HG02870 (cell line): Measurements from ENCODE around the gene PRKCE.

ENCODE experiments used
- ATAC-seq: cut with Tn5 transposase; IDR thresholded peaks from one replicate; pipeline ENCODE4 v1.9.1; 2021; ENCODE audit warnings: mild to moderate bottlenecking, moderate library complexity; ENCODE audit not compliant: unreplicated experiment

PRKCE gene

GRCh38 chr2:46058140-46058539, 406.7 kb downstream of the PRKCE start:
- ATAC-seq: no peak

DNA sequence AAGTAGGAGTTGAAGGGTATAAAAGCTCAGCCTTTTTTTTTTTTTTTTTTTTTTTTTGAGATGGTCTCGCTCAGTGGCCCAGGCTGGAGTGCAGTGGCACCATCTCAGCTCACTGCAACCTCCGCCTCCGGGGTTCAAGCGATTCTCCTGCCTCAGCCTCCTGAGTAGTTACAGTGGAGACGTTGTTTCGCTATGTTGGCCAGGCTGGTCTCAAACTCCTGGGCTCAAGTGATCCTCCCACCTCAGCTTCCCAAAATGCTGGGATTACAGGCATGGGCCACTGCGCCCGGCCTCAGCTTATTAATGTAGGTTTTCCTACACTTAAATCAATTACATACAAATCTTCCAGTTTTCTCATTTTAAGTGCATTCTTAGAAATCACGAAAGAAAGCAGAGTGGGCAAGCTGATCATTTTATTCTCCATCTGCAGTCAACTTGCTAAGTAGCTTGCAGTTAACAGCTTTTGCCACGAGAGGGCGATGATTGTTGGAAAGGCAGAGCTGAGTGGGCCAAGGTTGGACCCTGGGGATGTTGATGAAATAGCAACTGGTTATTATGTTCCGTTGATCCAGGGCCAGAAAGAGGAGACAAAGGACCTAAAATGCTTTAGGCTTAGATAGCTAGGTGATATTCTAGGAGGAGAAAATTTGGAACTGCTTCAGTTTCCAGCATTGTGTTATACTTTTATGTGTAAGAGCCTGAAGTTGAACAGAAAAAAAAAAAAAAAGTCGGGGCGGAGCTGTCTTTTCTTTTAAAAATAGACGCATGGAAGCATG, 411.4 kb downstream of the PRKCE start:
- no peak for ATAC-seq

- ATAC-seq: no peak
These were observed 412.9 kb downstream of the PRKCE start for GRCh38 chr2:46064396-46064795.

DNA sequence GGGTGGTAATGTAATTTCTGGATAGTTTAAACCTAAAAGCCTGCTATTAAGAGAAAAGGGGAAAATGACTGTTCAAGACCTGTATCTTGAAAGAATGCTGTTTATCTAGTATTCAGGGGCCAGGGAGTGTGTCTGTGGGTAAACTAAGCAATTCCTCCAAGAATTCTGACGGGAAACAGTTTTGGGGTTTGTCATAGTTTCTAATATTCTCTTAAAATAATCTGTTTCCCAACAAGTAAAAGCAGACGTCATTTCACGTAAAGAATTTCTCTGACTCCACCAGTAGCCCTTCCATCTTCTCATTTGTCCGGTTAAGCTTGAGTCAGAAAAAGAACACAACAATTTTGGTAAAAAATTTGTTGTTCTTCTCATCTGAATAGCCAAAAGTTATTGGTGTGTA, 413.7 kb downstream of the PRKCE start:
- no peak for ATAC-seq

GRCh38 chr2:46066116-46066515, 414.6 kb downstream of the PRKCE start:
- no peak for ATAC-seq

DNA sequence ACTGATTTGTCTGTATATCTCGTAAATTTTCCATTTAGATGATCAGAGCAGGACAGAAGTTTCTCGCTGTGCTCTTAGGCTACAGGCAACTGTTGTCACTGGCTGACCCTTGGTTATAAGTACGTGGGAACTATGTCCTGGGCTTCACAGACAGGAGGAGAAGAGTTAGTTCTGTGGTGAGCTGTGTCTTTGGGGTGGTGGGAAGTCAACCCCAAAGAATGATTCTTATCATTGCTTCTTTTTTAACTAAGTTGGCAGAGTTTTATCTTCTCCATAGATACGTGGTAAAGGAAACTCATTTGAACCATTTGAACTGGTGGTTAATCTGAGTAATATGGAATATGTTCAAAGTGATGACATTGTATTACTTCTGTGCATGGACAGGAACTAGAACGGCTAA, 415.1 kb downstream of the PRKCE start:
- ATAC-seq: no peak

DNA sequence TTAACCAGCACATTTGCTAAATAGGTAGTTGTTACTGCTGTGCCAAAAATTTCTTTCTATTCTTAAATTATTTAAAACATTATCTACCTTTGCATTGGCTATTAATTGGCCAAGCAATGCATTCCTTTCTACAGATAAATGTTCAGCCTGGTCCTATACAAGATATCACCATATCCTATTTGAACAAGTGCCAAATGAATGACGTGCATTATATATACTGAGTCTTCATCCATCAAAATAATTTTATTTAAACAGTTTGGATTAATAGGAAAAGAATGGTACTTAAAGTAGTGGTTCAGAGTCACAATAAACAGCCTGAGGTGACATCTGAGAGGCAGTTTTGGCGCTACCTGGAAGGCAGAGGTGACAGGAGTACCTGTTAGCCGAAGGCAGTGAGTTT, 415.6 kb downstream of the PRKCE start:
- no peak for ATAC-seq

DNA sequence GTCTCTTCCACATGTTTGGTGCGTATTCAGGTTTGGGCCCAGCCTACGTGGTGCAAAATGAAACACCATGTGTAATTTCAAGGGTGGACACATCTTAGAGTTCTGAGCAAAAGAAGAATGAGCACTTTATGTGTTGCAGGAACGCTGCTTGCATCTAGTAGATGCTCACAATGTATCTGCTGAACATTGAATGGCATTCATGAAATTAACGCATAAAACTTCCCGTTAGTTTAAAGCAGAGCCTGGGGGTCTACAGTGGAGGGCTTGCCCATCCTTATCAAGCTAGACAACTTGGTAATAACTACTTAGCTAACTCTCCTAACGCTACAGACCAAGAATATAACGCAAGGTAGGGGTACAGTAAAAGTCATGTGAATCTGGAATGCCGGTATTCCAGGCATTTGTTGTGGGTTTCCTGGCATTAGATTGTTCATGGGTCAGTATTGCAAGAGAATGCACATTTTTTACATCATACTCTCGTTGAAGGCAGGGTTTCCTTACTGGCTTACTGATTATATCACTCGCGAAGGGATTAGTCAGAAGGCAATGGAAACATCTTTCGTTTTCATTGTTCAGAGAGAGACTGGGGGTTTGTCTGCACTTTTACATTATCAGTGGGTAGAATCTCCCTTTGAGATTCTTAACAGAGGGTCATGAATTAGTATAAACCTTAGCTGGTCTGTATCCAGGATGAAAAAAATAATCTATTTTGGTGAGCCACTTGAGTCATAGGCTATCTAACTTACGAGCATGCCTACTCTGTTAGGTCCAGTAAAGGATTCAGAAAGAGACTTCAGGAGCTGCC, 416.2 kb downstream of the PRKCE start:
- no peak for ATAC-seq

DNA sequence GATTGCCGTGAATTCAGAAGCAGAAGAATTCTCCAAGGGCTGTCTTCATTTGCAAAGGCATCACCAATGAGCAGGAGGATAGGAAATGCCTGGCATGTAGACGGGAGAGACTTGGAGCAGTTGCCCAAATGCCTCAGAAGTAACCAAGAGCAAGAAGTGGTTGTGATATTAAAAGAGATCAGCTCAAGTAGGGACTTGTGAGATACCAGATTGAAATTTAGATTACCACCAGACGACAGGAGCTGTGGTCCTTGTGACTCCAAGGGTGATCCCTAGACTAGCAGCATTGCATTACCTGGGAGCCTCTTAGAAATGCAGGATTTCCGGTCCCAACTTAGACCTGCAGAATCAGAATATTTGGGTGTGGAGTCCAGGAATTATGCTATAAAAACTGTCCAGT, 417.2 kb downstream of the PRKCE start:
- ATAC-seq: no peak

GRCh38 chr2:46071074-46071473, 419.6 kb downstream of the PRKCE start:
- no peak for ATAC-seq

DNA sequence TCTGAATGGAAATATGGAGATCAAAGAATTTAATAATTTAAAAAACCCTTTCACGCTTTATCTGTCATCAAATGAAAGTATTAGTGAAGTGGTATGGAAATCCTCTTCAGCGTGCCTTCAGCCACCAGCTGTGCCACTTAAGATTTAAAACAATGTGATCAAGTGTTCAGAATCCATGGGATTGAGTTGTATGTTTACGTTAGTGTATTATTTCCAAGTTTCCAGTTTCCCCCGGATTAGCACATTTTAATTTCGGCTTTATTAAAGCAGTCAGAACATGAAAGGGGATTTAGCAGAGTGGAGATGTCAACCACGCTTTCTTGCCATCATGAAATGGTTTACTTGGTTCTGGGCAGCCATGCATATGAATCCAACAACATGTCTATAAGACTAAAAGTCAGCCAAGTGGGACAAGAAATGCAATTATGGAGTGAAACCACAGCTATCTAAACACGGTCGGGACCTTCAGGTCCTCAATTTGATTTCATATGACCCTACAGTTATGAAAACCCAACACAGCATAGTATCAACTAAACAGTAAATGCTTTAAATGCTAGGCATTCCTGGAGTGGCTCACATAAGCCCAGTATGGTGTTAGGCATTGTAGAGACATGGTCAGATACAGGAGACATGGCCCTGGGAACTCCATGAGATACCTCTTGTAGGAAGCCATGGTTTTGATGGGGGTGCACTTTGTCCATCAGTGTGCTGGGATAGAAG, 420.8 kb downstream of the PRKCE start:
- ATAC-seq: no peak

GRCh38 chr2:46073540-46074046, 422.1 kb downstream of the PRKCE start:
- no peak for ATAC-seq

- ATAC-seq: no peak
These were observed 423.0 kb downstream of the PRKCE start for GRCh38 chr2:46074501-46074900.

DNA sequence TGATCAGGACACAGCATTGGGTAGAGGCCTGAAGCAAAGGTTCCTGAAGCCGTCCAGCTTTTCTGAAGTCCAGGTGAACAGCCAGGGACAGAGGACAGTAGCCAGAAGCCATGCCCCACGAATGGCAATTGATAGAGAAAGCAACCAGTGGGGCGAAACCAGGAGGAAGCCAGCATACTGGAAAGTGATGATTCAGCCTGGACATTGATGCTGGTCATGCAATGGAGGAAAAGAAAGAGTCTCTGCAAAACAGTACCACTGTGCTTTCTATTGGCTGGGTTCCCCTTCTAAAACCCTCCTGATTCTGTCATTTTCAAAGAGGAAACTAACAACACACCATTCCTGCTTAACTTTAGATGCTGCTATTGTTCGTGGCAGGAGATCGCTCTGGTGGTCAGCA, 424.4 kb downstream of the PRKCE start:
- ATAC-seq: no peak

GRCh38 chr2:46076251-46076650, 424.8 kb downstream of the PRKCE start:
- no peak for ATAC-seq

GRCh38 chr2:46076875-46077274, 425.4 kb downstream of the PRKCE start:
- ATAC-seq: no peak

DNA sequence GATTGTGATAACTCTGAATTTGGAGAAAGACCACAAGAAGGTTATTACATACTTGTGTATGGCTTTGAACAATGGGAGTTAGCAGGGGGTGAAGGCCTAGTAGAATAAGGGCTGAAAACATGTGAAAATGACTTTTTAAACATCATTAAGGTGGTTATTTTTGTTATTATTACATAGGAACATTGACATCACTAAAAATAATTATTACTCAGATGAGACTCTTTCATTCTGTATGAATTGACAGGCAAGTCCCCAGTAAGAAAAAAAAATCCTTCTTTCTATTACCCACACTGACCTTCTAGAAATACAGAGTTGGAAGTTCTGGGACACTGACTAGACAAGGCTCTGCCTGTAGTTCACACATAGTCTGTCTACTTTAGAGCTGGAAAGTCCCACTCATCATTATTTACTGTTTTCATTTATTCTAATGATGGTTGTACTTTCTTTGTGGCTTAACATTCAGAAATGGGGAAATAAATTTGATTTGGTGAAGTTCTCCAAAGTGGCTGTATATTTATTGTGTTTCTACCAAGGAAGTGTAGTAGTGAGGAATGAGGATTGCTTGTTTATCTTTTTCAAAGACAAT, 426.1 kb downstream of the PRKCE start:
- no peak for ATAC-seq

- ATAC-seq: no peak
These were observed 428.6 kb downstream of the PRKCE start for GRCh38 chr2:46079985-46080560.

- no peak for ATAC-seq
These were observed 431.3 kb downstream of the PRKCE start for GRCh38 chr2:46082531-46083485.
